ENCODE data around the gene CHCHD4.

GRCh38 chr3:14134291-14134690 lies 9.6 kb upstream of the CHCHD4 start:
- TF ChIP-seq REST (IDR thresholded peaks at IDR 0.05; ENCODE audit: insufficient replicate concordance, low read depth) (no peak), CTCF (IDR thresholded peaks at IDR 0.05; ENCODE audit: insufficient read depth, low read length) (no peak), POLR2AphosphoS5 (IDR thresholded peaks at IDR 0.05; ENCODE audit: low read depth) (no peak), GABPA (IDR thresholded peaks at IDR 0.05; ENCODE audit: low read depth) (no peak), SPI1 (IDR thresholded peaks at IDR 0.05; ENCODE audit: borderline replicate concordance, low read depth) (no peak)
